GM12875 (cell line): Measurements from ENCODE around the gene ERFE.
A peak's percentile ranks its signal among the peaks of the same experiment; 100 is the strongest.

Source experiments
- H3K4me3 ChIP-seq: one replicate; pipeline ENCODE4 v1.5.1; 2011; ENCODE audit warnings: low read depth, low read length, control low read depth
- CTCF ChIP-seq: IDR thresholded peaks from 2 replicates; pipeline ENCODE4 v1.5.1; 2011; ENCODE audit warnings: low read depth, mild to moderate bottlenecking, control low read depth, inconsistent platforms, low read length, moderate library complexity, borderline replicate concordance; ENCODE audit not compliant: insufficient read depth

The ERFE gene

GRCh38 chr2:238117199-238118154 lies 41.3 kb upstream of the ERFE start:
- no peak for TF ChIP-seq CTCF
- no peak overlapping the region for H3K4me3 ChIP-seq

- no peak overlapping the region for H3K4me3 ChIP-seq
- no peak for TF ChIP-seq CTCF
Observed at GRCh38 chr2:238119756-238120462, 38.9 kb upstream of the ERFE start.

GRCh38 chr2:238120463-238121298 lies 38.1 kb upstream of the ERFE start:
- H3K4me3 ChIP-seq: no peak overlapping the region
- TF ChIP-seq CTCF: peak; percentile 11; the same call in 1 of the 2 replicates

- H3K4me3 ChIP-seq: no peak overlapping the region
- no peak for TF ChIP-seq CTCF
Observed at GRCh38 chr2:238121511-238122286, 37.1 kb upstream of the ERFE start.

GRCh38 chr2:238122287-238123217 lies 36.2 kb upstream of the ERFE start:
- H3K4me3 ChIP-seq: no peak overlapping the region
- TF ChIP-seq CTCF: no peak
